Erythroblast (primary cell): ENCODE measurements around the gene PLPP6.

Experiments used
- GATA1 ChIP-seq: IDR thresholded peaks from 2 replicates; pipeline ENCODE4 v1.6.1; 2011; ENCODE audit warnings: low read depth, mild to moderate bottlenecking, control low read depth, low read length, moderate library complexity
- POLR2A ChIP-seq: IDR thresholded peaks from 2 replicates; pipeline ENCODE4 v1.6.1; 2011; ENCODE audit warnings: mild to moderate bottlenecking, low read length

DNA sequence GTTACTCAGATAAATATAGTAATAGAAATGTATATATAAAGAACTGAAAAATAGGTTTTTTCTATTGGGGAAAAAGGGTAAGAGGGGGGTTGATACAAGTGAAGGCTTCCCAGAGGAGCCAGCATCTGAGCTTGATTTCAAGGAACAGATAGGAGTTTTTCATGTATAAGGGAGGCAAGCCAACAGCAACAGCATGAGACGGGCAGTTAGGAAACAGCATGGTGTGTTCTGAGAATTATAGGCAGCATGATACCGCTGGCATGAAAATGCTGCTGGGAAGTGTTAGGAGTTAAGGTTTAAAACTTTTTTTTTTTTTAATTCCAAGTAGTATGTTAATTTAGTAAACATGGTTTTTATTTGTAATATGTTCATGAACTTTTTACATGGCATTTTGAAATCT lies 26.9 kb downstream of the PLPP6 start:
- no peak for TF ChIP-seq POLR2A
- no peak for TF ChIP-seq GATA1
